NCI-H2196 treated with DMSO at 0.1 percent for 48 hours (cell line): ENCODE measurements around the gene CHCHD3.
"Not testable (repeated sequence)": the region's sequence is repeated elsewhere in the genome, so short reads cannot be mapped to it uniquely, and the experiment has no call there.

ENCODE experiments used
- DNase-seq: peaks from one replicate; lab custom pipeline; 2025; ENCODE audit not compliant: unreplicated experiment; lab: John Stamatoyannopoulos, UW

The CHCHD3 gene

GRCh38 chr7:133048589-133048988 is 33.3 kb downstream of the CHCHD3 start:
- DNase-seq, result no peak

GRCh38 chr7:133047321-133047720 is 34.6 kb downstream of the CHCHD3 start:
- DNase-seq, result no peak

- DNase-seq, result no peak
Measured at GRCh38 chr7:133044722-133045473, 37.0 kb downstream of the CHCHD3 start.

GRCh38 chr7:133040674-133041073 is 41.2 kb downstream of the CHCHD3 start:
- no peak for DNase-seq

GRCh38 chr7:133040178-133040577 is 41.7 kb downstream of the CHCHD3 start:
- DNase-seq, result no peak

- no peak for DNase-seq
Measured at GRCh38 chr7:133039614-133040013, 42.3 kb downstream of the CHCHD3 start.

DNA sequence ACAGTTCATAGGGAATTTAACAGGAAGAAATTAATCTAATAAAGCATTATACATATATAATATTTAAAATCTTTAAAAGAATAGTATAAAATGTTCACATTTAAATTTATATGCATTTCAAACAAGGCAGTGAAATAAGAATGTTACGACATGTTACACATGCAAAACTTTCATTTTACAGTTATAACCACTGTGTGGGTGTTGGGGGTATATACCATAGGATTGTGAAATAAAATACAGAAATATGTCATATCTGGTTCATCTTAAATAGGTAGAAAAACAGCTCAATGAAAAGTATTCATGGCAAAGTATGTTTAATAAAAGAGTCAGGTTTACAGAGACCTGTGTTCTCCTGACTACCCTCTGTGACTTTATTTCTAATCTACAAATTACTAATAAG is 45.6 kb downstream of the CHCHD3 start:
- DNase-seq, result no peak

DNA sequence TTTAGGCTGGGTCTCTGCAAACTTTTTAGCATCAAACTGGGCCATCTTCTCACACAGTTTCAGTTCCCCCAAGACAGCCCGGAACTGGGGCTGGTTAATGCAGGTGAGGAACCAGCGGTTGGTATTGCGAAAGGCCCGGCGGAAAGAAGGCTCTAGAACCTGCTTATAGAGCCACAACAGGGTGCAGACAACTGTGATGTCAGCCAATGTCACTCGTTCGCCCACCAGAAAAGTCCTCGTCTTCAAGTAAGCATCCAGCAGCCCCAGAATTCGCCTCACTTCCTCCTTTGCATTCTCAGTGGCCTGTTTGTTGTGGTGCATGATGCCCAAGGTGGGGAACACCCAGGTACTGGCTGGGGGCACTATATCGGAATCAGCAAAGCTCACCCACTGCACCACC is 46.6 kb downstream of the CHCHD3 start:
- not testable (repeated sequence) for DNase-seq

GRCh38 chr7:133030346-133030745 is 51.5 kb downstream of the CHCHD3 start:
- DNase-seq, result no peak

DNA sequence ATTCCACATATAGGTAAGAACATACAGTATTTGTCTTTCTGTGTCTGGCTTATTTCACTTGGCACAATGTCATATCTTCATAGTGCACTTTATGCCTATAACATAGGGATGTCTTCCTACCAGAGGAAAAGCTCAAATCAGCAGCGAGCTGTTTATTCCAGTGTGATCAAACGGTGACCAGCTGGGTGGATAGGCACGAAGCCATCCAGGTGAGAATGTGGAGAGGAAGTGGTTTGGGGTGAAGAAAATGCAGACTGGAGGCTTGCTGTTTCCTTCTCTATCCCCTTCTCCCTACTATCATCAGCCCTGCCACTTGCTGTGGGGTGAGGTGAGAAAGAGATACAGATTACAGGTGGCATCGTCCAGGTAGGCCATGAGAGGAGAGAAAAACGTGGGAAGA is 52.4 kb downstream of the CHCHD3 start:
- DNase-seq, result no peak

DNA sequence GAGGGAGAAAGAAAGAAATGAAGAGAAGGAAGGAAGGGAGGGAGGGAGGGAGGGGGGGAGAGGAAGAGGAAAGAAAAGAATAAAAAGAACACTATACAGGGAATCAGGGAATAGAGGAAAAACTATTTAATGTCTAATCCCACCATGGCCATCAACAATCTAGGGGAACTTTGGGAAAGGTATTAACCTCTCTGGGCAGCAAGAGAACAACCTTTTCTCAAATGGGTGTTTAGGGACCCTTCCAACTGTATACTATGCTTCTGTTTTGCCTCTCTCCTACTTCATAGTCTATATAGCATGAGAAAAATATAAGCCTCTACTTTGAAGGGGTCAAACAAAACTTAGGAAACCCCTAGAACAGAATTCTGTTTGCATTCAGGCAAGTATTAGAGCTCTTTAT is 54.5 kb downstream of the CHCHD3 start:
- no peak for DNase-seq

DNA sequence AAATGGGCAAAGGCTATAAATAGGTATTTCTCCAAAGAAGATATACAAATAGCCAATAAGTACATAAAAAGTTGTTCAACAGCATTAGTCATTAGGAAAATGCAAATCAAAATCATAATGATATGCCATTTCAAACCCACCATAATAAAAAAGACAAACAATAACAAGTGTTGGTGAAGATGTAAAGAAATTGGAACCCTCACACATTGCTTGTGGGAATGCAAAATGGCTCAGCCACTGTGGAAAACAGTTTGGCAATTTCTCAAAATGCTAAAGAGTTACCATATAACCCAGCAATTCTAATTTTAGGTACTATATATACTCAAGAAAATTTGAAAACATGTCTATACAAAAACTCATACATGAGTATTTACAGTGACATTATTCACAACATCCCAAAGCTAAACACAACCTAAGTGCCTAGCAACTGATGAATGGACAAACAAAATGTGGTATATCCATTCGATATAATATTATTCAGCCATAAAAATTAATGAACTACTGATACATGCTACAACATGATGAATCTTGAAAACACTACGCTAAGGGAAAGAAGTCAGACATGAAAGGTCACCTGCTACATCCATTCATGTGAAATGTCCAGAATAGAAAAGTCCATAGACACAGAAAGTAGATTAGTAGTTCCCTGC is 55.6 kb downstream of the CHCHD3 start:
- no peak for DNase-seq

- DNase-seq, result no peak
Measured at GRCh38 chr7:133025056-133025455, 56.8 kb downstream of the CHCHD3 start.

DNA sequence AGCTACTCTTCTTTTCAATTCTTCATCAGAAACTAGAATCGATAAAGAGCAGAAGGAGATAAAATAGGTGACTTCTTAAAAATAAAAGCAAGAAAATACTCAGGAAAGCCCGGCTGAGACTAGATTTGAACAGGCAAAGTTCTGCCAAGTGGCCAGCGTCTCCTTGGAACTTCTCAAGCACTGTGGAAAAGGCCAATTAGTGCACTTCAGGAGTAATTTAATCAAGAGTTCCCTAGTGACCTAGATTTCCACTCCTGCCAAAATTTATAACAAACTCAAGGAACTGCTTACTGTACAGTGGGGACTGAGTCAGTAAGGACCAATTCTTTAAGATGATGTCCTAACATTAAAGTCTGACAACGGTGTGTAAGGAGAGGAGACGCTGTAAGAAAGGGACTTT is 57.3 kb downstream of the CHCHD3 start:
- DNase-seq, result no peak

- DNase-seq, result no peak
Measured at GRCh38 chr7:133023370-133024071, 58.4 kb downstream of the CHCHD3 start.

DNA sequence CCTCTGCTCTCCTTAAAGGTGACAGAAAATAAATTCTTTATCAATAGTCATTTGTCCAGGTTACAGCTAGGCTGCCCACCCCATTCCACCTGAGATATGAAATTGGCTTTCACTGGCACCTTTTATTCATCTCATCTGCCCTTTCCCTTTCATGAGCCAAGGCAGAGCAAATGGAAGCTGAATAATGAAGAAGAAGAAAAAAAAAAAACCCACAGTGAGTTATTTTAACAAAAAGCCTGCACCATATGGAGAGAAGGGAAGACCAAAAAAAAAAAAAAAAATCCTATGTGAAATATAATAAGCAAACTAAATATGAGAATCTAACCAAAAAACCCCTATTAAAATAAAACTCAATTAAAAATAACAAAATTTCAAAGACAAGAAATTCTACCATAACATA is 59.2 kb downstream of the CHCHD3 start:
- no peak for DNase-seq

DNA sequence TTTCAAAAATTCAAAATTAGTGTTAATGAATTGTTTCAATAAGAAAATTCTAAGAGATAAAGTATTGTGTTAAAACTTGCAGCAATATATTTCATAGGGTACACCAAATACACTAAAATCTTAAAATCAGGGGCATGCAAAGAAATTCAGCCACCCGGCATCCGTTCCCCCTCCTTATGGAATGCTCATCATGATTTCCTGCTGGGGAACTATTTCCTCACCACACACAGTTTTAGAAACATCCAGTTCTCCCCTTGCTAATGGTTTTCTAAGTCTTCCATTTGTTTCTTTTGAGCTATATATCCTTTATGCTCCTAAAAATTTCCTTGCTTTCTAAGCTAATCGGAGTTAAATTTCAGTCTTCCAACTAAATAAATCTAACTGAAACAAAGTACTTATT is 60.7 kb downstream of the CHCHD3 start:
- DNase-seq, result no peak

DNA sequence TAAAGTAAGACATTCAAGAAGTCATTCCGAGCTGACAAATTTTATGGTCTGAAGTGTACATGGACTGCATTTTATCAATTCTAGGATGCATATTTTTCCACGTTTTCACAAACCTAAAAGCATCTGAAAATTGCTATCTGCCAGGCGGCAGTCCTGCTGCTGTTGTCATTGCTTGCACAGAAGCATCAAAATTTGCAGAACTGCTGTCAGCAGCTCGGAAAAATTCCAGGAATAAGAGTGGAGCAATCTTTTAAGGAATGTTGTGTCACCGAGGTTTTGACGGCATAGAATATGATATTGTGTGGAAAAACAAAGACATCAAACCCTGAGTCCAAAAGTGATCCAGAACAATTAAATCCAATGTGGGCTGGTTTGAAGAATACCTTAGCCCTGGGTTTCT is 61.4 kb downstream of the CHCHD3 start:
- DNase-seq, result no peak

DNA sequence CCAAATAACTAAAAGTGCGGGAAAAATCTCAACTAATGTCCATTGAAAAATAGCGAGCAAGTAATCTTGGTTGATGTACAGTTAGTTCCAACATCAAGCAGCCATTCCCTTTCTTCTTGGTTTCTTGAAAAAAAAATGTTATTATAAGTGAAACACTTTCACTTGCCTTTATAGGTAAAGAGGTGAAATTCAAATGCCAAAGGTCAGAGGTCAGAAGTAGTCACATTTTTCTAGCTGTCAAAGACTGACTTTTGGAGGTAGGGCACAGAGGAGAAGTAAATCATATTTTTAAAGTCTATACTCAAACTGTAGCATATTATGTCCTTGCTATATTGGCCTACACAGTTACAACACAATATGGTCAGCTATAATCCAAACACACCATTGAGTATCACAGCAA is 62.3 kb downstream of the CHCHD3 start:
- no peak for DNase-seq

DNA sequence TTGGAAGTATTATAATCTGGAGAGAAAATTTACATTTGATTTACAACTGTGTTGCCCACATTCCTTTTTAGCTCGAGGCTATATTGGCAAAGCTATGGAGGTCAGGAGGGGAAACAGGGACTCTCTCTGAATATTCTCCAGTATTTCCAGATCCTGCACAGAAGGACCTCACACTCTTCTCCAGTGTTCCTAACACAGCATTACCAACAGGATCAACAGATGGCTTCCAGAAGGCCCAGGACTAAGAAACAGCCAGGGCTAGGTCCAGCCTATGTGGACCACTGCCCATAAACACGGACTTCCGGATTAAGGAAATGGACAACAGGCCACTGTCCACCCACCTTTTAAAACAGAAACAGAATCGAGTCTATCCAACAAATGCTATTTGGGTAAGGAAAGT is 65.3 kb downstream of the CHCHD3 start:
- DNase-seq, result no peak

GRCh38 chr7:133015888-133016287 is 66.0 kb downstream of the CHCHD3 start:
- no peak for DNase-seq

GRCh38 chr7:133011746-133012145 is 70.1 kb downstream of the CHCHD3 start:
- no peak for DNase-seq
